Subcutaneous adipose tissue (tissue), 4 donors: ENCODE data around the gene GLT1D1. TPM values are rescaled to one million over a fixed set of nuclear protein-coding genes. Genes with fewer than 3 reads are reported as not detected.

Experiments used
- total RNA-seq, 4 donors: library from RNA; depleted of rRNA; stranded (reverse); fragments of >200 nt; gene quantifications; one replicate each; pipeline ENCODE4 v1.1.0, GENCODE V29; 2016
- TF ChIP-seq, protein P1 (sequence below): fragments of 450-650 bp; IDR thresholded peaks from one replicate; pipeline ENCODE4 v1.5.1; 2016; ENCODE audit warnings: low read depth, mild to moderate bottlenecking, control low read depth, antibody characterized with exemption, moderate library complexity

Gene GLT1D1
- total RNA-seq, 4 donors from 2014 or later: 0.22 to 0.75 TPM; not detected in 2

- TF ChIP-seq, protein P1, sequence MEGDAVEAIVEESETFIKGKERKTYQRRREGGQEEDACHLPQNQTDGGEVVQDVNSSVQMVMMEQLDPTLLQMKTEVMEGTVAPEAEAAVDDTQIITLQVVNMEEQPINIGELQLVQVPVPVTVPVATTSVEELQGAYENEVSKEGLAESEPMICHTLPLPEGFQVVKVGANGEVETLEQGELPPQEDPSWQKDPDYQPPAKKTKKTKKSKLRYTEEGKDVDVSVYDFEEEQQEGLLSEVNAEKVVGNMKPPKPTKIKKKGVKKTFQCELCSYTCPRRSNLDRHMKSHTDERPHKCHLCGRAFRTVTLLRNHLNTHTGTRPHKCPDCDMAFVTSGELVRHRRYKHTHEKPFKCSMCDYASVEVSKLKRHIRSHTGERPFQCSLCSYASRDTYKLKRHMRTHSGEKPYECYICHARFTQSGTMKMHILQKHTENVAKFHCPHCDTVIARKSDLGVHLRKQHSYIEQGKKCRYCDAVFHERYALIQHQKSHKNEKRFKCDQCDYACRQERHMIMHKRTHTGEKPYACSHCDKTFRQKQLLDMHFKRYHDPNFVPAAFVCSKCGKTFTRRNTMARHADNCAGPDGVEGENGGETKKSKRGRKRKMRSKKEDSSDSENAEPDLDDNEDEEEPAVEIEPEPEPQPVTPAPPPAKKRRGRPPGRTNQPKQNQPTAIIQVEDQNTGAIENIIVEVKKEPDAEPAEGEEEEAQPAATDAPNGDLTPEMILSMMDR: no peak
Measured at GRCh38 chr12:129028844-129029243, 175.6 kb downstream of the GLT1D1 start.

Other genes with a start within 250 kb of the GLT1D1 start
- gene SLC15A4, start 29.5 kb upstream of the GLT1D1 start, total RNA-seq: 10 to 100 TPM; 32.6 to 44.2 (median 39.7) TPM